Parathyroid adenoma (tissue), 2 donors: ENCODE results near the gene PYM1.
"Not testable (repeated sequence)": the region's sequence is repeated elsewhere in the genome, so short reads cannot be mapped to it uniquely, and the experiment has no call there.

Experiments used
- H2AFZ ChIP-seq: fragments of 300-600 bp; sonication (generic); one replicate; pipeline ENCODE4 v1.7.0; 2017; ENCODE audit warnings: antibody characterized with exemption, mild to moderate bottlenecking
- H3K27ac ChIP-seq: fragments of 300-600 bp; sonication (generic); one replicate; pipeline ENCODE4 v1.7.0; 2017
- H3K27me3 ChIP-seq: fragments of 300-600 bp; sonication (generic); one replicate; pipeline ENCODE4 v1.7.0; 2017; ENCODE audit warnings: low read length; ENCODE audit not compliant: control insufficient read depth, insufficient read depth
- H3K36me3 ChIP-seq: fragments of 300-600 bp; sonication (generic); one replicate; pipeline ENCODE4 v1.7.0; 2017; ENCODE audit warnings: low read length; ENCODE audit not compliant: control insufficient read depth, insufficient read depth
- H3K4me1 ChIP-seq: fragments of 300-600 bp; sonication (generic); one replicate; pipeline ENCODE4 v1.7.0; 2017; ENCODE audit warnings: control low read depth
- H3K4me2 ChIP-seq: fragments of 300-600 bp; sonication (generic); one replicate; pipeline ENCODE4 v1.7.0; 2017; ENCODE audit warnings: low read length
- H3K4me3 ChIP-seq: fragments of 300-600 bp; sonication (generic); one replicate; pipeline ENCODE4 v1.7.0; 2017; ENCODE audit warnings: low read depth, low read length
- H3K79me2 ChIP-seq: fragments of 300-600 bp; sonication (generic); one replicate; pipeline ENCODE4 v1.7.0; 2017; ENCODE audit warnings: control low read depth
- H3K9ac ChIP-seq: fragments of 300-600 bp; sonication (generic); one replicate; pipeline ENCODE4 v1.7.0; 2017; ENCODE audit warnings: mild to moderate bottlenecking
- H3K9me3 ChIP-seq: fragments of 300-600 bp; sonication (generic); one replicate; pipeline ENCODE4 v1.7.0; 2017; ENCODE audit warnings: low read length; ENCODE audit not compliant: control insufficient read depth
- TF ChIP-seq, protein P1 (sequence below): fragments of 300-600 bp; sonication (generic); IDR thresholded peaks from one replicate; pipeline ENCODE4 v1.7.0; 2017; ENCODE audit warnings: antibody characterized with exemption, mild to moderate bottlenecking
- donor health status: primary hyperparathyroidism.

Gene PYM1

DNA sequence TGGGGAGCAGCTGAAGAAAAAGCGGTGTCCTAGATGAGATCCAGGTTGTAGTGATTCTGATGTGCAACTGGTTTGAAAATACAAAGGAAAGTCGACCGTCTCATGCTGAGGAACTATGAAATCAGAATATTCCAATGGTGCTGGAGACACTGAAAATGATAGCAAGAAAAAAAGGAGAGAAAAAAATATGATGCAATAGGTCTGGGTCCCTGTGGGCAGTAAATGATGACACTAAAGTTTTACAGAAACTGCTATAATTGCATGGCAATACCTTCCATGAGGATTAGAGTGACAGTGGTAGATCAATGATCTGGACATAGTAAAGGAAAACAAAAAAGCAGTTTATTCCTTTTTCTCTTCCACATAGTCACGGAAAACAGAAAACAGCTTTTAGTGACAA lies 2.3 kb downstream of the PYM1 start:
- H3K36me3 ChIP-seq: no peaks in the 10 kb centered on the region
- peaks cover 26% of the 10 kb centered on the region for H3K79me2 ChIP-seq
- no peak overlapping the region for H3K4me3 ChIP-seq
- H2AFZ ChIP-seq: no peak overlapping the region
- no peak overlapping the region for H3K27ac ChIP-seq
- no peaks in the 10 kb centered on the region for H3K27me3 ChIP-seq
- no peak overlapping the region for H3K4me2 ChIP-seq
- TF ChIP-seq, protein P1, sequence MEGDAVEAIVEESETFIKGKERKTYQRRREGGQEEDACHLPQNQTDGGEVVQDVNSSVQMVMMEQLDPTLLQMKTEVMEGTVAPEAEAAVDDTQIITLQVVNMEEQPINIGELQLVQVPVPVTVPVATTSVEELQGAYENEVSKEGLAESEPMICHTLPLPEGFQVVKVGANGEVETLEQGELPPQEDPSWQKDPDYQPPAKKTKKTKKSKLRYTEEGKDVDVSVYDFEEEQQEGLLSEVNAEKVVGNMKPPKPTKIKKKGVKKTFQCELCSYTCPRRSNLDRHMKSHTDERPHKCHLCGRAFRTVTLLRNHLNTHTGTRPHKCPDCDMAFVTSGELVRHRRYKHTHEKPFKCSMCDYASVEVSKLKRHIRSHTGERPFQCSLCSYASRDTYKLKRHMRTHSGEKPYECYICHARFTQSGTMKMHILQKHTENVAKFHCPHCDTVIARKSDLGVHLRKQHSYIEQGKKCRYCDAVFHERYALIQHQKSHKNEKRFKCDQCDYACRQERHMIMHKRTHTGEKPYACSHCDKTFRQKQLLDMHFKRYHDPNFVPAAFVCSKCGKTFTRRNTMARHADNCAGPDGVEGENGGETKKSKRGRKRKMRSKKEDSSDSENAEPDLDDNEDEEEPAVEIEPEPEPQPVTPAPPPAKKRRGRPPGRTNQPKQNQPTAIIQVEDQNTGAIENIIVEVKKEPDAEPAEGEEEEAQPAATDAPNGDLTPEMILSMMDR: no peak
- H3K9me3 ChIP-seq: no peaks in the 10 kb centered on the region
- H3K9ac ChIP-seq: no peak overlapping the region
- H3K4me1 ChIP-seq: peaks cover 8% of the 10 kb centered on the region

DNA sequence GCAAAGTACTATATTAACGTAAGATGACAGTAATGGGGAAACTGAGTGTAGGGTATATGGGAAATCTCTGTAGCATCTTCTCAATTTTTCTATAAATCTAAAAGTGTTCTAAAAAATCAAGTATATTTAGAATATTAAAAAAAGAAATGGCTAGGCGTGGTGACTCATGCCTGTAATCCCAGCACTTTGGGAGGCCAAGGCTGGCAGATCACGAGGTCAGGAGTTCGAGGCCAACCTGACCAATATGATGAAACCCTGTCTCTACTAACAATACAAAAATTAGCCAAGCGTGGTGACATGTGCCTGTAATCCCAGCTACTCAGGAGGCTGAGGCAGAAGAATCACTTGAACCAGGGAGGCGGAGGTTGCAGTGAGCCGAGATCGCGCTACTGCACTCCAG lies 4.0 kb downstream of the PYM1 start:
- not testable (repeated sequence) for H3K4me1 ChIP-seq, H3K9ac ChIP-seq, H3K27me3 ChIP-seq, H3K27ac ChIP-seq, H3K4me2 ChIP-seq, H2AFZ ChIP-seq, H3K4me3 ChIP-seq, H3K9me3 ChIP-seq, H3K36me3 ChIP-seq
- peaks cover 28% of the 10 kb centered on the region for H3K79me2 ChIP-seq

DNA sequence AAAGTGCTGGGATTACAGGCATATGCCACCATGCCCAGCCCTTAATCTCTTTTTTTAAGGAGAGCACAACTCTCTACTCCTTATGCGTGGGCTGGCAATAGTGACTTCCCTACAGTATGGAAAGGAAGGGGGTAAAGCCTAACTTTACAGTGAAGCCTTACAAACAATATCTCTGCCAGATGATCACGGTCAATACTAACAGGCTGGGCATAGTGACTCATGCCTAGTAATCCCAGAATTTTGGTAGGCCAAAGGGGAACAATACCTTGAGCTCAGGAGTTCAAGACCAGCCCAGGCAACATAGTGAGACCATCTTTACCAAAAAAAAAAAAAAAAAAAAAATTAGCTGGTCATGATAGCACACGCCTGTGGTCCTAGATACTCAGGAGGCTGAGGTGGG lies 5.6 kb downstream of the PYM1 start:
- TF ChIP-seq, protein P1: no peak
- Histone ChIP-seq H3K9me3 (no peaks in the 10 kb centered on the region), H3K4me3 (no peak overlapping the region), H3K79me2 (peaks cover 37% of the 10 kb centered on the region), H3K4me1 (peaks cover 8% of the 10 kb centered on the region), H3K9ac (no peak overlapping the region), H3K27me3 (no peaks in the 10 kb centered on the region), H2AFZ (no peak overlapping the region), H3K4me2 (no peak overlapping the region), H3K36me3 (no peaks in the 10 kb centered on the region), H3K27ac (no peak overlapping the region)

DNA sequence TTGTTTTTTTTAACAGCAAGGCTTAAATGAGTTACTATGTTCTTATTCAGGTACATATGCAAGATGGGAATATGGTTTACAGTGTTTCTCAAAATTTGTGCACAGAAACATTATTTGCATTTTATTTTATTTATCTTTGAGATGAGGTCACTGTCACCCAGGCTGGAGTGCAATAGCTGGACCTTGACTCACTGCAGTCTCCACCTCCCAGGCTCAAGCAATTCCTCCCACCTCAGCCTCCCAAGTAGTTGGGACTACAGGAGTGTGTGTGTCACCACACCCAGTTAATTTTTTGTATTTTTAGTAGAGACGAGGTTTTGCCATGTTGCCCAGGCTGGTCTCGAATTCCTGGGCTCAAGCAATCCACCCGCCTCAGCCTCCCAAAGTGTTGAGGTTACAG lies 8.7 kb downstream of the PYM1 start:
- H3K4me2 ChIP-seq, H3K27ac ChIP-seq, H3K4me1 ChIP-seq, H3K27me3 ChIP-seq, H3K36me3 ChIP-seq, H3K9me3 ChIP-seq, H3K9ac ChIP-seq, H2AFZ ChIP-seq, H3K4me3 ChIP-seq: not testable (repeated sequence)
- H3K79me2 ChIP-seq: peaks cover 46% of the 10 kb centered on the region

DNA sequence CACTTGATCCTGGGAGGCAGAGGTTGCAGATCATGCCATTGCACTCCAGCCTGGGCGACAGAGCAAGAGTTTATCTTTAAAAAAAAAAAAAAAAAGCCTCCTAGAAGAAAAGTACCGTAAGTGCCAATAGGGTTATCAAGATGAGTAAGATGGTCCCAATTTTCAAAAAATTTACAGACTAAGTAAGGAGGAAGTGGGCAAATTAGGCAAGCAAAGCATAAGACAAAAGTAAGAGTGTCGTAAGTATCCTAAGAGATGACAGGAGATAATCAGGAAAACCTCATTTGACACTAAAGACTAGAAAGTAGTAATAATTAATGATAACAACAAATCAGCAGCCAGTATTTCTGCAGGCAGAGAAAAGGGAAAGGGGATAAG lies 12.2 kb downstream of the PYM1 start:
- no peak overlapping the region for H3K27ac ChIP-seq
- H3K9me3 ChIP-seq: no peaks in the 10 kb centered on the region
- no peak overlapping the region for H3K4me2 ChIP-seq
- no peak overlapping the region for H2AFZ ChIP-seq
- H3K36me3 ChIP-seq: no peaks in the 10 kb centered on the region
- H3K9ac ChIP-seq: no peak overlapping the region
- no peaks in the 10 kb centered on the region for H3K4me1 ChIP-seq
- peaks cover 46% of the 10 kb centered on the region for H3K79me2 ChIP-seq
- TF ChIP-seq, protein P1: no peak
- H3K4me3 ChIP-seq: no peak overlapping the region
- no peaks in the 10 kb centered on the region for H3K27me3 ChIP-seq

DNA sequence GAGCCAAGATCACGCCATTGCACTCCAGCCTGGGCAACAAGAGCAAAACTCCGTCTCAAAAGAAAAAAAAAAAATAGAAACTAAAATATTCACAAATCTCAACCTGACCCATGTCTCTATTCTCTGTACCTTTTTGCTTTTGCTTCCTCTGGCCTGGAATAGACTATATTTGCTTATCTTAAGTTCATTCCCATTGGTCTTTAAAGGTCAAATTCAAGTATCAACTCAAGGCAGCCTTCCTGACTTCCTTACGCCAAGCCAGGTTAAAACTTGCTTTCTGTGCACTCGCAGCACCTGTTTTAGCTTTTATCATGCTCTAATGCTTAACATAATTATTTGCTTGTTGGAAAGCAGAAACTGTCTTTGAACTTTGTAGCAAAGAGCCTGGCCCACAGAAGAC lies 14.8 kb downstream of the PYM1 start:
- no peak overlapping the region for H3K27ac ChIP-seq
- no peak overlapping the region for H3K4me2 ChIP-seq
- H3K36me3 ChIP-seq: no peaks in the 10 kb centered on the region
- no peaks in the 10 kb centered on the region for H3K4me1 ChIP-seq
- H3K9me3 ChIP-seq: no peaks in the 10 kb centered on the region
- H3K4me3 ChIP-seq: no peak overlapping the region
- peaks cover 30% of the 10 kb centered on the region for H3K79me2 ChIP-seq
- TF ChIP-seq, protein P1: no peak
- no peak overlapping the region for H3K9ac ChIP-seq
- no peak overlapping the region for H2AFZ ChIP-seq
- H3K27me3 ChIP-seq: no peaks in the 10 kb centered on the region
